Measurements from ENCODE around the gene OTOR.

DNA sequence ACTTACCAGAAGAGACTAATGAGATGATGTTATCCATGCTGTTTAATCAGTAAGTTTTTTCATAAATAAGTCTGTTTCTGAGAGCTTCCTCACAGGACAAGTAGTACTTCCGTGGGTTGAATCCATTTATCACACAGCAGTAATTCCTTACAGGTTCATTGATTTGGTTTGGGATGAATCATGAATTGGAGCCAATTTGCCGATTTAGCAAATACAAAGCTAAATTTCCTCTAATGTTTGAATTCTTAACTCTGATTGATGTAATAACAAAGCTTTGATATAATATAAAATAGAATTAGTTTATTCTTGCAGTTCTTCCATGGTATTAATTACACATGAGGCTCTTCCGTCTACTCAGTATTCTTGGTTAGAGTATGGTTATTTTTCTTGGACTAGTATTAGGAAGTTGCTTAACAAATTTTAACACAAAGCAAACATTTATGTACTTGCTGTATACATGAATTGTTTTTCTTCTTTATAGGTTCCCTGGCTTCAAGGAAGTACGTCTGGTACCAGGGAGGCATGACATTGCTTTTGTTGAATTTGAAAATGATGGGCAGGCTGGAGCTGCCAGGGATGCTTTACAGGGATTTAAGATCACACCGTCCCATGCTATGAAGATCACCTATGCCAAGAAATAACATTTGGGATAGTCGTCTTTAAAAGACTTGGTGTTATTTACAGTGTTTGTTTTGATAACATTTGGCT, 7.6 kb upstream of the OTOR start:
- no peak for TF ChIP-seq POLR2A (IDR thresholded peaks at IDR 0.05)
- TF ChIP-seq, protein P1, sequence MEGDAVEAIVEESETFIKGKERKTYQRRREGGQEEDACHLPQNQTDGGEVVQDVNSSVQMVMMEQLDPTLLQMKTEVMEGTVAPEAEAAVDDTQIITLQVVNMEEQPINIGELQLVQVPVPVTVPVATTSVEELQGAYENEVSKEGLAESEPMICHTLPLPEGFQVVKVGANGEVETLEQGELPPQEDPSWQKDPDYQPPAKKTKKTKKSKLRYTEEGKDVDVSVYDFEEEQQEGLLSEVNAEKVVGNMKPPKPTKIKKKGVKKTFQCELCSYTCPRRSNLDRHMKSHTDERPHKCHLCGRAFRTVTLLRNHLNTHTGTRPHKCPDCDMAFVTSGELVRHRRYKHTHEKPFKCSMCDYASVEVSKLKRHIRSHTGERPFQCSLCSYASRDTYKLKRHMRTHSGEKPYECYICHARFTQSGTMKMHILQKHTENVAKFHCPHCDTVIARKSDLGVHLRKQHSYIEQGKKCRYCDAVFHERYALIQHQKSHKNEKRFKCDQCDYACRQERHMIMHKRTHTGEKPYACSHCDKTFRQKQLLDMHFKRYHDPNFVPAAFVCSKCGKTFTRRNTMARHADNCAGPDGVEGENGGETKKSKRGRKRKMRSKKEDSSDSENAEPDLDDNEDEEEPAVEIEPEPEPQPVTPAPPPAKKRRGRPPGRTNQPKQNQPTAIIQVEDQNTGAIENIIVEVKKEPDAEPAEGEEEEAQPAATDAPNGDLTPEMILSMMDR (IDR thresholded peaks at IDR 0.05): no peak

Data from heart left ventricle (tissue), 13 donors.